NOMO-1 (cell line): ENCODE data around the gene MAP3K21.

Experiments
- DNase-seq, 2 experiments: peaks; one replicate each; lab custom pipeline; 2025; ENCODE audit not compliant: unreplicated experiment in 2 of 2; lab: John Stamatoyannopoulos, UW

The MAP3K21 gene

GRCh38 chr1:233431753-233432403 lies 104.4 kb downstream of the MAP3K21 start:
- DNase-seq, result no peak

- no peak for DNase-seq
Observed at GRCh38 chr1:233432916-233433315, 105.4 kb downstream of the MAP3K21 start.

GRCh38 chr1:233433436-233434210 lies 106.1 kb downstream of the MAP3K21 start:
- no peak for DNase-seq
